NT2/D1 (cell line): ENCODE measurements around the gene ENTPD7.

Experiments
- SUZ12 ChIP-seq: IDR thresholded peaks from 2 replicates; pipeline ENCODE4 v1.6.1; 2011; ENCODE audit not compliant: insufficient read length, insufficient read depth; ENCODE audit errors: extremely low read depth
- ZNF274 ChIP-seq: IDR thresholded peaks from 2 replicates; pipeline ENCODE4 v1.6.1; 2011; ENCODE audit warnings: mild to moderate bottlenecking, low read depth, low read length

- no peak for TF ChIP-seq SUZ12
- no peak for TF ChIP-seq ZNF274
Observed at GRCh38 chr10:99672884-99673283, 13.6 kb downstream of the ENTPD7 start.
